Adipose tissue (tissue), 3 donors: ENCODE results near the gene NEURL3. TPM values are rescaled to one million over a fixed set of nuclear protein-coding genes. Genes with fewer than 3 reads are reported as not detected.

Experiments used
- H3K27ac ChIP-seq: one replicate; pipeline ENCODE4 v1.5.1; 2013; ENCODE audit warnings: low read depth, low read length
- WGBS, 3 donors: extraction: QIAGEN DNeasy Blood & Tissue Kit; methylation state at CpG; one replicate each; pipeline ENCODE4 v1.1.7; 2013; 5-methylcytosine and 5-hydroxymethylcytosine counted together
- polyA plus RNA-seq, 3 donors: library from polyadenylated mRNA; stranded (reverse); fragments of 200-250 nt; gene quantifications; one replicate each; pipeline ENCODE4 v1.2.3, GENCODE V29; 2013
- donor health status: healthy with polysubstance abuse.
- donor health status: Bipolar disorder and iron deficiency.
- donor health status: healthy.

The NEURL3 gene
- polyA plus RNA-seq, 3 donors = 0.12 to 12.5 TPM; not detected in 1

- 80 to 85% (median 85%) methylated on average over 16 of the region's 16 CpGs for WGBS, 3 donors
- no peak overlapping the region for H3K27ac ChIP-seq
Measured at GRCh38 chr2:96530474-96531357, 25.6 kb upstream of the NEURL3 start.

GRCh38 chr2:96530144-96530430 is 24.9 kb upstream of the NEURL3 start:
- WGBS, 3 donors = 69 to 85% (median 83%) methylated on average over 6 of the region's 6 CpGs
- H3K27ac ChIP-seq = no peak overlapping the region

- WGBS, 3 donors = 88 to 93% (median 90%) methylated on average over 9 of the region's 9 CpGs
- no peak overlapping the region for H3K27ac ChIP-seq
Measured at GRCh38 chr2:96529376-96530143, 24.4 kb upstream of the NEURL3 start.

GRCh38 chr2:96528700-96529375 is 23.7 kb upstream of the NEURL3 start:
- H3K27ac ChIP-seq = no peak overlapping the region
- 71 to 88% (median 79%) methylated on average over 7 to 8 of the region's 8 CpGs for WGBS, 3 donors

GRCh38 chr2:96528006-96528699 is 23.0 kb upstream of the NEURL3 start:
- no peak overlapping the region for H3K27ac ChIP-seq
- 17 to 56% (median 22%) methylated on average over 14 of the region's 14 CpGs for WGBS, 3 donors

- H3K27ac ChIP-seq = no peak overlapping the region
- WGBS, 3 donors = 2 to 14% (median 3%) methylated on average over 35 to 51 of the region's 51 CpGs
Measured at GRCh38 chr2:96527286-96528005, 22.3 kb upstream of the NEURL3 start.

GRCh38 chr2:96526615-96527285 is 21.6 kb upstream of the NEURL3 start:
- 78 to 87% (median 80%) methylated on average over 29 of the region's 29 CpGs for WGBS, 3 donors
- H3K27ac ChIP-seq = no peak overlapping the region

GRCh38 chr2:96526101-96526591 is 21.0 kb upstream of the NEURL3 start:
- H3K27ac ChIP-seq = no peak overlapping the region
- 84 to 97% (median 95%) methylated on average over 12 of the region's 12 CpGs for WGBS, 3 donors

- no peak overlapping the region for H3K27ac ChIP-seq
- 85 to 95% (median 90%) methylated on average over 4 of the region's 4 CpGs for WGBS, 3 donors
Measured at GRCh38 chr2:96525211-96525507, 20.0 kb upstream of the NEURL3 start.

GRCh38 chr2:96524482-96525210 is 19.5 kb upstream of the NEURL3 start:
- H3K27ac ChIP-seq = no peak overlapping the region
- WGBS, 3 donors = 65 to 84% (median 77%) methylated on average over 15 of the region's 15 CpGs

GRCh38 chr2:96523659-96524481 is 18.7 kb upstream of the NEURL3 start:
- no peak overlapping the region for H3K27ac ChIP-seq
- 52 to 59% (median 55%) methylated on average over 11 of the region's 11 CpGs for WGBS, 3 donors

GRCh38 chr2:96522304-96523203 is 17.4 kb upstream of the NEURL3 start:
- 68 to 74% (median 73%) methylated on average over 9 of the region's 9 CpGs for WGBS, 3 donors
- H3K27ac ChIP-seq = no peak overlapping the region

- WGBS, 3 donors = 67 to 84% (median 80%) methylated on average over 2 of the region's 2 CpGs
- no peak overlapping the region for H3K27ac ChIP-seq
Measured at GRCh38 chr2:96521219-96521618, 16.1 kb upstream of the NEURL3 start.

- no peak overlapping the region for H3K27ac ChIP-seq
- WGBS, 3 donors = 69 to 78% (median 72%) methylated on average over 3 of the region's 3 CpGs
Measured at GRCh38 chr2:96520697-96521096, 15.5 kb upstream of the NEURL3 start.

GRCh38 chr2:96520231-96520630 is 15.1 kb upstream of the NEURL3 start:
- 86 to 93% (median 86%) methylated on average over 4 of the region's 4 CpGs for WGBS, 3 donors
- H3K27ac ChIP-seq = no peak overlapping the region
